GM13977 (cell line): ENCODE measurements around the gene OAS3.
"Not testable (repeated sequence)": the region's sequence is repeated elsewhere in the genome, so short reads cannot be mapped to it uniquely, and the experiment has no call there.

ENCODE experiments used
- DNase-seq: peaks from one replicate; pipeline ENCODE4 v3.0.0; 2012; ENCODE audit warnings: low spot score
- CTCF ChIP-seq: IDR thresholded peaks from 2 replicates; pipeline ENCODE4 v1.5.1; 2012; ENCODE audit warnings: mild to moderate bottlenecking, control low read depth; ENCODE audit not compliant: insufficient read depth; ENCODE audit errors: extremely low read depth, missing control alignments
- in situ Hi-C: fragments of 300-500 bp; cut with MboI; formaldehyde crosslinking; loops from one replicate; pipeline ENCODE4 v1.12.0; 2022; ENCODE audit warnings: low sequenced_read_pairs, low pct_unique_long_range_greater_than_20kb, mixed read lengths, inconsistent platforms; ENCODE audit not compliant: unreplicated experiment

OAS3 gene

GRCh38 chr12:112979041-112979680 lies 40.9 kb downstream of the OAS3 start:
- in situ Hi-C loops: no loop called here
- TF ChIP-seq CTCF: no peak
- DNase-seq: peak; percentile 24

- TF ChIP-seq CTCF: no peak
- DNase-seq: no peak
- in situ Hi-C loops: no loop called here
These were observed 42.4 kb downstream of the OAS3 start for GRCh38 chr12:112980491-112981158.

- in situ Hi-C loops: no loop called here
- DNase-seq: no peak
- no peak for TF ChIP-seq CTCF
These were observed 47.5 kb downstream of the OAS3 start for GRCh38 chr12:112985642-112986290.

DNA sequence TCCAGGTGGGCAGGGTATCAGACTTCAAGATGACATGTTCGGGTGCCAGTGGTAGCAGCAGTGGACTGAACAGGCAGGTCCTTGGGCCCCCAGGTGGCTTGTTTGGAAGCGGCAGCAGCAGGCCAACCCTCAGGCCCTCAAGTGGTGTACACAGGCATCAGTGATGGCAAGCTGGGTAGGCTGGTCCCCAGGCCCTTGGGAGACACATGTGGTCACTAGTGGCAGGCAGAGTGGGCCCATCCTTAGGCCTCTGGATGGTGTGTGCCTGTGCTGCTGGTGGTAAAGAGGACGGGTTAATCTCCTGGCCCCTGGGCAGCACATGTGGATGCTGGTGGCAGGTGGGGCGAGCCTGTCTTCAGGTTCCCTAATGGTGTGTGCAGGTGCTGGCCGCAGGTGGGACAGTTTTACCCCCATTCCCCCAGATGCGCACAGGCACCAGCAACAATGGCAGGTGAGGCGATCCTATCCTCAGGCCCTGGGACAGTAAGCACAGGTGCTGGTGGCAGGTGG lies 48.1 kb downstream of the OAS3 start:
- no peak for TF ChIP-seq CTCF
- no peak for DNase-seq
- in situ Hi-C loops: no loop called here

- no peak for DNase-seq
- in situ Hi-C loops: no loop called here
- no peak for TF ChIP-seq CTCF
These were observed 49.3 kb downstream of the OAS3 start for GRCh38 chr12:112987561-112987960.

DNA sequence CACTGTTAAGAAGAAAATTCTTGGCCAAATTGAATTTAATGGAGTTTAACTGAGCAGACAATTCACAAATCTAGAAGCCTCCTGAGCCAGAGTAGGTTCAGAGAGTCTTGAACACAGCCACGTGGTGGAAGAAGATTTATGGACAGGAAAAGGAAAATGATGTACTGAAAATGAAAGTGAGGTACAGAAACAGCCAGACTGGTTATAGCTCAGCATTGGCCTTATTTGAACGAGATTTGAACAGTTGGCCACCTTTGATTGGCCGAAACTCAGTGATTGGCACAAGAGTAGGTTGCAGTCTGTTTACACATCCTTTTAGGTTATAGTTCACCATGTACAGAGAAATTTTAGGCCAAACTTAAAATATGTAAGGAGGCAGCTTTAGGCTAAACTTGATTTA lies 50.0 kb downstream of the OAS3 start:
- no peak for TF ChIP-seq CTCF
- in situ Hi-C loops: no loop called here
- no peak for DNase-seq

DNA sequence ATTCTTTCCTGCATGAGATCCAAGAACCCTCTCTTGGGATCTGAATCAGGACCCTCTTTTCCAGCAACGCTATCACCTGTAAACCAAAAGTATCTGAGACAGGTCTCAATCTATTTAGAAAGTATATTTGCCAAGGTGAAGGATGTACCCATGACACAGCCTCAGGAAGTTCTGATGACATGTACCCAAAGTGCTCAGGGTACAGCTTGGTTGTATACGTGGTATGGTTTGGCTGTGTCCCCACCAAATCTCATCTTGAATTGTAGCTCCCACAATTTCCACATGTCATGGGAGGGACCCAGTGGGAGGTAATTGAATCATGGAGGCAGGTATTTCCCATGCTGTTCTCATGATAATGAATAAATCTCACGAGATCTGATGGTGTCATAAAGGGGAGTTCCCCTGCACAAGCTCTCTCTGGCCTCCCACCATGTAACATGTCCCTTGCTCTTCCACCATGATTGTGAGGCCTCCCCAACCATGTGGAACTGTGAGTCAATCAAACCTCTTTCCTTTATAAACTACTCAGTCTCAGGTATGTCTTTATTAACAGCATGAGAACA lies 50.6 kb downstream of the OAS3 start:
- DNase-seq, in situ Hi-C loops: not testable (repeated sequence)
